Ovary (tissue), 9 donors: ENCODE results near the gene GFRA1. TPM values are rescaled to one million over a fixed set of nuclear protein-coding genes. Genes with fewer than 3 reads are reported as not detected.

Source experiments
- DNase-seq, 5 donors: peaks; one replicate each; pipeline ENCODE4 v3.0.0-alpha.2; 2019 to 2020
- H3K27ac ChIP-seq, 2 donors: fragments of 200-600 bp; one replicate each; pipeline versions ENCODE4 v1.5.1 to v1.8.0; 2019 to 2022
- H3K27me3 ChIP-seq: fragments of 200-600 bp; one replicate; pipeline ENCODE4 v1.8.0; 2022
- H3K36me3 ChIP-seq: fragments of 200-600 bp; sonication (generic); one replicate; pipeline ENCODE4 v1.5.1; 2019
- H3K4me1 ChIP-seq: one replicate; pipeline ENCODE4 v1.8.1; 2013; ENCODE audit warnings: mild to moderate bottlenecking, moderate library complexity; ENCODE audit not compliant: insufficient read depth
- H3K4me3 ChIP-seq: fragments of 200-600 bp; sonication (generic); one replicate; pipeline ENCODE4 v1.5.1; 2017
- H3K9me3 ChIP-seq, 2 donors: fragments of 200-600 bp in 1 of 2; sonication (generic) in 1 of 2; one replicate each; pipeline versions ENCODE4 v1.5.1 to v1.8.1; 2013 to 2019; ENCODE audit warnings: mild to moderate bottlenecking in 1 of 2, moderate library complexity in 1 of 2
- CTCF ChIP-seq, 3 donors: fragments of 450-650 bp in 2 of 3; fragments of 200-600 bp in 1 of 3; IDR thresholded peaks; one replicate each; pipeline versions ENCODE4 v1.5.1 to v1.8.0; 2016 to 2022; ENCODE audit warnings: antibody characterized with exemption in 3 of 3, mild to moderate bottlenecking in 1 of 3
- EP300 ChIP-seq: sonication (generic); formaldehyde crosslinking; IDR thresholded peaks from one replicate; pipeline ENCODE4 v1.6.1; 2017; ENCODE audit warnings: antibody characterized with exemption
- POLR2A ChIP-seq: fragments of 450-650 bp; IDR thresholded peaks from one replicate; pipeline ENCODE4 v1.6.1; 2017; ENCODE audit warnings: antibody characterized with exemption, mild to moderate bottlenecking, moderate library complexity
- WGBS, 3 donors: extraction: QIAGEN DNeasy Blood & Tissue Kit in 1 of 3; methylation state at CpG; one replicate each; pipeline versions ENCODE4 v1.1.5 to v1.1.7; 2013 to 2017; 5-methylcytosine and 5-hydroxymethylcytosine counted together
- intact Hi-C, 4 donors: fragments of 100-400 bp; cut with DNase I; formaldehyde crosslinking; loops; one replicate each; pipeline versions ENCODE4 v1.11.0 to v1.15.1; 2022 to 2023
- polyA plus RNA-seq, 2 donors: library from polyadenylated mRNA; stranded (reverse); fragments of 200-250 nt in 1 of 2; fragments of 350-450 nt in 1 of 2; fragmentation: Illumina TruSeq in 1 of 2; extraction: RNeasy Lipid Tissue Mini Kit (QIAGEN cat#74804) in 1 of 2; gene quantifications; one replicate each; pipeline ENCODE4 v1.2.3, GENCODE V29; 2013 to 2014
- total RNA-seq, 7 donors: library from RNA; depleted of rRNA in 2 of 7; stranded (reverse); fragments of >200 nt in 2 of 7; fragmentation: NEBNext Ultra II Directional in 3 of 7; extraction: Animal tissue kit (Norgen Biotek cat#: 25700) in 3 of 7; gene quantifications; one replicate each; pipeline versions ENCODE4 v1.1.0 to v1.2.4, GENCODE V29; 2016 to 2023
- donor health status: DM: no; HTN: no; CAD: no; lungs with moderate emphysema.
- donor health status: DM: no; HTN: no; CAD: no.
- donor health status: Bipolar disorder and iron deficiency.
- donor health status: DM: yes; HTN: yes; CAD: no.
- donor health status: DM: no; HTN: no; CAD: no.
- donor health status: DM: yes; HTN: yes; CAD: no.

GFRA1 gene
- total and polyA plus RNA-seq, 9 donors = 3.1 to 28.4 (median 11.8) TPM

GRCh38 chr10:116287906-116288501 is 15.0 kb upstream of the GFRA1 start:
- intact Hi-C loops = no loop called here
- no peak overlapping the region for H3K4me3 ChIP-seq
- H3K4me1 ChIP-seq = no peaks in the 10 kb centered on the region
- H3K27me3 ChIP-seq = no peaks in the 10 kb centered on the region
- WGBS, 3 donors = 30 to 42% (median 38%) methylated on average over 1 of the region's 1 CpG
- DNase-seq = peak in 4 of 5 donors; percentile 28 to 72 (median 40)
- peak; percentile 41 to 76 (median 71) for TF ChIP-seq CTCF (IDR thresholded peaks at IDR 0.05)
- TF ChIP-seq EP300 = no peak
- no peak overlapping the region for H3K27ac ChIP-seq
- H3K9me3 ChIP-seq = no peaks in the 10 kb centered on the region
- H3K36me3 ChIP-seq = no peaks in the 10 kb centered on the region

GRCh38 chr10:116286626-116287200 is 13.7 kb upstream of the GFRA1 start:
- Histone ChIP-seq H3K4me1 (no peaks in the 10 kb centered on the region), H3K4me3 (no peak overlapping the region), H3K9me3 (no peaks in the 10 kb centered on the region), H3K36me3 (no peaks in the 10 kb centered on the region), H3K27ac (no peak overlapping the region), H3K27me3 (no peaks in the 10 kb centered on the region)
- intact Hi-C loops = no loop called here
- no peak for TF ChIP-seq EP300
- TF ChIP-seq CTCF (IDR thresholded peaks at IDR 0.05) = no peak
- no peak for TF ChIP-seq POLR2A
- DNase-seq = no peak
- WGBS, 3 donors = 78 to 86% (median 84%) methylated on average over 9 of the region's 9 CpGs

DNA sequence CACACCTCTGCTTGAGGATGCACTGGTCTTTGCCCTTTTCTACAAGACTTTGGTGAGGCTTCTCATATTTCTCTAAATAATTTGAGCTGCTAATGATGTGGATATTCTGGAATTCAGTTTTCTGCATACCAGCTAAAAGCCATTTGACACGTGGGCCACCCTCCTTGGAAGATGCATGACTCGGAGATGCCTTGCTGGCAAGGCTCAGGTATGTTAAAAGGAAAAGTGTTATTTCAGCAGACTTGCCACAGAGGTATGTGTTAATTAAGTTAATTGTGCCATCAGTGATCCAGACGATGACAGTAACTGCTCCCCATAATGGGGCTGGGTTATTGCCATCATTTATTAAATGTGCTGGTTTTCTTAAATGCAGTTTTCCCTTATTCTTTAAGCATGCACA is 8.8 kb upstream of the GFRA1 start:
- H3K36me3 ChIP-seq = no peaks in the 10 kb centered on the region
- no peak for DNase-seq
- H3K4me1 ChIP-seq = no peaks in the 10 kb centered on the region
- no peak overlapping the region for H3K27ac ChIP-seq
- WGBS, 3 donors = 76 to 83% (median 76%) methylated on average over 3 of the region's 3 CpGs
- TF ChIP-seq EP300 = no peak
- no peak for TF ChIP-seq CTCF (IDR thresholded peaks at IDR 0.05)
- TF ChIP-seq POLR2A = no peak
- no peaks in the 10 kb centered on the region for H3K9me3 ChIP-seq
- H3K27me3 ChIP-seq = no peaks in the 10 kb centered on the region
- no peak overlapping the region for H3K4me3 ChIP-seq
- intact Hi-C loops = no loop called here

DNA sequence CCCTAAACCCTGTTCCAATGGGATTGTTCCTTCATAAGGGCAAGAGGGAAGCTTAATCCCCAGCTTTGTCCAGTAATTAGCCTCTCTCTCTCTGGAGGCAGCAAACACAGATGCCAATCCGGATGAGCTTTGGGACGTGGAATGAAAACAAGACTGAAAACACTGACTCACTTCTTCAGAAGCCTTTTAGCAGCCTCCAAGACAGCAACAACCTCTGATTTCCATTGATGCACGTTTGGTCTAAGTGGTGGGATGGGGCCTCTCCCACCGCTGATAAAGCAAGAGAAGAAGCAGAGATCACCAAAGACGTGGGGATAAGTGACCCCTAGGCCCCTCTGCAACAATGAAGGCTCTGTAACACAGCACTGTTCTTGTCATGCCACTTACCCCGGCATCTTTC is 5.8 kb upstream of the GFRA1 start:
- intact Hi-C loops = no loop called here
- no peaks in the 10 kb centered on the region for H3K36me3 ChIP-seq
- no peak for TF ChIP-seq POLR2A
- TF ChIP-seq CTCF (IDR thresholded peaks at IDR 0.05) = no peak
- TF ChIP-seq EP300 = no peak
- no peaks in the 10 kb centered on the region for H3K9me3 ChIP-seq
- DNase-seq = no peak
- no peaks in the 10 kb centered on the region for H3K27me3 ChIP-seq
- no peak overlapping the region for H3K4me3 ChIP-seq
- H3K27ac ChIP-seq = no peak overlapping the region
- H3K4me1 ChIP-seq = peaks cover 3% of the 10 kb centered on the region
- WGBS, 3 donors = 31 to 42% (median 31%) methylated on average over 6 of the region's 6 CpGs
